ENCODE measurements around the gene EIF6. TPM values are rescaled to one million over a fixed set of nuclear protein-coding genes. Genes with fewer than 3 reads are reported as not detected.

EIF6 gene
- total RNA-seq, 1 experiment from 2014 or later = 154 TPM

DNA sequence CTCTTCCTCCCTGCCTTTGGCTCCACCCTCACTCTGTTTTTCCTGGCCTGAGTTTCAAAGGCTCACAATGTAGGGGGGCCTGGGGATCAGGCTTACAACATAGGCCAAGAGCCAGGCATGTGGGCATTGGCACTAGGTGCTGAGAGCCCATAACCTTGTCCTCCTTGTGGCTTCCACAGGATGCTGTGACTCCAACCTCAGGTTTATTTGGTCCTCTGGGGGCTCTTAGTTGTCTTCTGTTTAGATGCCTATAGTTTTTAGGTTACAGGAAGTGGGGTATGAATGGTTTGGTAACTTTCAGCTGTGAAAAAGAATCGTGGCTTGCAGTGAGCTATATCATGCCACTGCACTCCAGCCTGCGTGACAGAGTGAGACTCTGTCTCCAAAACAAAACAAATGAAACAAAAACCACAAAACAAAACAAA lies 32.5 kb downstream of the EIF6 start:
- DNase-seq (ENCODE audit: low read depth, low spot score) = no peak
- in situ Hi-C loops (cut with HindIII; ENCODE audit: low pct_unique_long_range_greater_than_20kb, low sequenced_read_pairs) = no loop called here

DNA sequence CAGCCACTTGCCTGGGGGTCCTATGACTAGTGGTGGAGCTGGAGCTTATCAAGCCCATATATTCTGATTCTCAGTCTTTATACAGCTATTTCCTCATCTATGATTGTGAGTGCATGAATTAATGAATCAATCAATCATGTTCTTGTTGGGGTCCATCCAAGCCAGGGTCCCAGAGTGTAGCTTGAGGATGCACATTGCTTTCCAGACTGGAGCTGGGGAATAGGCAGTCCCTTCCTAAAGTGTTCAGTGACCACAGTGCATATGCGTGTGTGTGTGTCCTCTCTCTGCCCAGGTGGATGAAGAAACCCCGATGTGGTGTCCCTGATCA lies 33.0 kb downstream of the EIF6 start:
- in situ Hi-C loops (cut with HindIII; ENCODE audit: low pct_unique_long_range_greater_than_20kb, low sequenced_read_pairs) = no loop called here
- no peak for DNase-seq (ENCODE audit: low read depth, low spot score)

DNA sequence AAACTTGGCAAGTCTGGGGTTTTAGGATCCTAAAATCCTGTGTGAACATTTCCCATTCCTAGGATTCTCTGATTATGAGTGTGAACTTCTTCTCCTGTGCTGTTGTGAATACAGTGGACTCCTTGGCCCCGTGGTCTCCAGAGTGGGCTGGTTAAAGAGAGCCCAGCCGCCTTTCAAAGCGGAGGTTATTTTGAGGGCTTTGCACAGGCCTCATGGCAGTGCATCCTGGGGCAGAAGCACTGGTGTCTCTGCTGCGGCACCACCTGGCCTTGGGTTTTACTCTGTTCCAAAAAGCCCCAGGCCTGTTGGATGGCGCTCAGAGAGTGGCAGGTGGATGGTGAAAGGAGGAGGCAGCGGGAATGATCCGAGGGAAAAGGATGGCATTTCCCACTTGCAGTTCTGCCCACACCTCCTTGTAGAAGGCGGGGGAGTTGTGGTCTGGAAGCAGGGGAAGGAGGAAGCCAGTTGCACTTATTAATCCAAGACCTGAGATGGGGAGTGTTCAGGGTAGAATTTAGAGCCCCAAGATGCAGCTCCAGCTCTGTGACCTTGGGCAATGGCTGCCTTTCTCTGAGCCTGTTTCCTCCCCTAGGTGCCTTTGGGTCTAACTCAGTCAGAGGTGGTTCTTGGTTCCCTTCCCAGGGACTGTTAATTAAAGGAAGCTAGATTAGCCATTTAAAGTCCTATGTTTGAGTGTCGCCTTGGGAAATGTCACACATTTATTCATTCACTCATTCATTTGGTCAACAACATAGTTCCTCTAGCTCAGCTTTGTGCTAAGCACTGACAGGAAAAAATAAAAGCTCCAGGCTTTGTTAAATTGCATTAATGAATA lies 35.7 kb downstream of the EIF6 start:
- in situ Hi-C loops (cut with HindIII; ENCODE audit: low pct_unique_long_range_greater_than_20kb, low sequenced_read_pairs) = no loop called here
- DNase-seq (ENCODE audit: low read depth, low spot score) = no peak

DNA sequence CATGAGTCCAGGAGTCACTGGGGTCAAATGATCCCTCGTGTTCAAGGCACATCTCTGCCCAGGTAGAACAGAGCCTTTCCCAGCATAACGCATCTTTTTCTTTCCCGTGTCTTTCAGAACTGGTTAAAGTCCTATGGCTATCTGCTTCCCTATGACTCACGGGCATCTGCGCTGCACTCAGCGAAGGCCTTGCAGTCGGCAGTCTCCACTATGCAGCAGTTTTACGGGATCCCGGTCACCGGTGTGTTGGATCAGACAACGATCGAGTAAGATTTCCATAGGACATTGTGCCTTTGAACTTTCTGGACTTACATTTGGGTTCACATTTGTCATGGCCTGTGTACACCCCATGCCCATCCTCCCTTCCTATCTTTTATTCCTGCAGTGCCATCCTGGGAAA lies 37.8 kb downstream of the EIF6 start:
- DNase-seq (ENCODE audit: low read depth, low spot score) = no peak
- in situ Hi-C loops (cut with HindIII; ENCODE audit: low pct_unique_long_range_greater_than_20kb, low sequenced_read_pairs) = no loop called here

DNA sequence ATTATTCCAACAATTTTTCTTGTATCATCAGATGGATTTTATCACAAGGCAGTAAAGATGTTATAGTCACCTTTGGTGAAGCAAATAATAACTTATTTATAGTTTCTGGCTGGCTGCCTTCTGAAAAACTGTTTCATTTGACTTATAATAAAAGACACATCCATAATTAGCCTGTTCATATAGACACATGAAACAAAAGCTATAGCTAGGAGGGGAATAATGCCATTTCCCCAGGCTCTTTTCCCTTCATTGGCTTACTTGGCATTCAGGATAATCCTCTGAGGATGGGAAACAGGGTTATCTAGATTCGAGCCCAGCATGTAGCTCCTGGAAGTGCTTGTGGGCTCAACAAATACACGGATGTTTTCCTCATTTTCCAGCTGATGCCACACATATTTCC lies 40.6 kb downstream of the EIF6 start:
- in situ Hi-C loops (cut with HindIII; ENCODE audit: low pct_unique_long_range_greater_than_20kb, low sequenced_read_pairs) = no loop called here
- no peak for DNase-seq (ENCODE audit: low read depth, low spot score)

DNA sequence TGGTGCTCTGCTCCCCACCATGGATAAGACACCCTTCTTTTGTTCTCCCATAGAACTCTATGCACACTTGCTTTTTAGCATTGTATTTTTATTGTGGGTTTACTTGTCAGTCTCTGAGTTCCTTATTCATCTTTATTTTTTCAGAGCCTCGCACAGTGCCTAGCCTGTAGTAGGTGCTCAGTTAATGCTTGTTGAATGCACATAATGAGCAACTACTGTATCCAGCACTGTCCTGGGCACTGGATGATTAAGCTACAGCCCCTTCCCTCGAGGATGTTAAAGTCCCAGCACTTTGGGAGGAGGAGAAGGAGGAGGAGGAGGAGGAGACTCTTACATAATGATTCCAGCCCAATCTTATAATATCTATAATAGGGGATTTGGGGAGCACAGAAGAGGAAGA lies 41.3 kb downstream of the EIF6 start:
- DNase-seq (ENCODE audit: low read depth, low spot score) = no peak
- in situ Hi-C loops (cut with HindIII; ENCODE audit: low pct_unique_long_range_greater_than_20kb, low sequenced_read_pairs) = no loop called here

DNA sequence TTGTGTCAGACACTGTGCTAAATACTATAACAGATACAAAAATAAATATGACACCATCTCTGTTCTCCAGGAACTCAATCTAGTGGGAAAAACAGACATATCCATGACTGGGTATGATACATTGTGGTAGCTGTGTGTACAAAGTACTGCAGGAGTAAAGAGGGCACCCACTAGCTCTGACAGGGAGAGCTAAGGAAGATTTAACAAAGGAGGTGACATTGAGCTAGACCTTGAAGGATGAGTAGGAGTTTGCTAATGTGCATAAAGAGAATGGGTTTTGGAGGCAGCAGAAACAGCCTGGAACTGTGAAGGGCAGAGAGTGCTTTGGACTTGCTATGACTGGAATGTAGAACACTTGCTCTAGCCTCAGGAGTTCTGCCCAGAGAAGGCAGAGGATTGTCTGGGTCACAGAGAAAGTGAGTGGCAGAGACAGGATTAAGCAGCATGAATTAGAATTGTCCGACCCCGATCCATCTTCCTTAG lies 43.7 kb downstream of the EIF6 start:
- in situ Hi-C loops (cut with HindIII; ENCODE audit: low pct_unique_long_range_greater_than_20kb, low sequenced_read_pairs) = no loop called here

DNA sequence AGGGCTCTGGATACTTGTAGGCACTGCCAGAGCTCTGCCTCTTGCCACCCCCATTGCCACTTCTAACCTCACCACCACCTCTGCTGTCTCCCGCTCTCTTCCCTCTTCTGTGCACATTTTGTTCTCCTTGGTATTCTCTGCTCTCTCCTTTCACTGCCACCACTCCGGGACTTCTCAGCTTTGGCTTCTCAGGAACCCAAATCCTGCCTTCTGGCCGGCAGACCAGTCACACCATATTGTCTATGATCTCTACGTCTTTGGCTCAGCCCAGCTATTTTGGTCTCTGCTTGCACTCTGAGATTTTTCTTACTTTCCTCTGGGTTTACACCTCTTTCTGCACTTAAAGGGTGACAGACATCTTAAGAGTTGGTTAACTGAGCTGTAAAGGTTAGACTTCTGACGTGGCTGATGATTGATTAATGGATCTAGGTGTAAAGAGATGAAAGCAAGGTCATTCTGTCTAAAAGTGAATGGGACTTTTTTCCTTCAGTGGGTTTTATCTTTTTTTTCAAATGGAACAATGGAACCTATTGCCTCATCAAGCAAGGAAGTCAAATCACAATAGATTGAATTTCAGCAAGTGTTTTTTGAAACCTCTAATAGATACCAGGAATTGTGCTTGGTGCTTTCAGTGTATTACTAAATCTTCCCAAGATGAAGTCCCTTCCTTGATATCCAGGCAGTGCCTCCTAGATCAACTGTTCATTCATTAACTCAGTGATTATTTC lies 44.3 kb downstream of the EIF6 start:
- in situ Hi-C loops (cut with HindIII; ENCODE audit: low pct_unique_long_range_greater_than_20kb, low sequenced_read_pairs) = no loop called here

More for the DNA sequence above, 43.7 kb downstream of the EIF6 start:
- DNase-seq (ENCODE audit: low read depth, low spot score) = no peak

DNA sequence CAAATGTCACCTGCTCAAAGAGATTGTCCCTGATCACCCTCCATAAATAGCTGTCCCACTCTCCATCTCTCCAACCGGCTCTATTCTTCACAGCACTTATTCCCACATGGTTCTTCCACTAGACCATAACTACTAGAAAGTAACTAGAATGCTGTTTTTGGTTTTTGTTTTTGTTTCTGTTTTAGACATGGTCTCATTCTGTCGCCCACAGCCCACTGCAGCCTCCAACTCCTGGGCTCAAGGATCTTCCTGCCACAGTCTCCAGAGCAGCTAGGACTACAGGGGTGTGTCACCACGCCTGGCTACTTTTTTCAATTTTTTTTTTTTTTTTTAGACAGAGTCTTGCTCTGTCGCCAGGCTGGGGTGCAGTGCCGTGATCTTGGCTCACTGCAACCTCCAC lies 45.8 kb downstream of the EIF6 start:
- in situ Hi-C loops (cut with HindIII; ENCODE audit: low pct_unique_long_range_greater_than_20kb, low sequenced_read_pairs) = no loop called here
- no peak for DNase-seq (ENCODE audit: low read depth, low spot score)

More for the DNA sequence above, 44.3 kb downstream of the EIF6 start:
- no peak for DNase-seq (ENCODE audit: low read depth, low spot score)

DNA sequence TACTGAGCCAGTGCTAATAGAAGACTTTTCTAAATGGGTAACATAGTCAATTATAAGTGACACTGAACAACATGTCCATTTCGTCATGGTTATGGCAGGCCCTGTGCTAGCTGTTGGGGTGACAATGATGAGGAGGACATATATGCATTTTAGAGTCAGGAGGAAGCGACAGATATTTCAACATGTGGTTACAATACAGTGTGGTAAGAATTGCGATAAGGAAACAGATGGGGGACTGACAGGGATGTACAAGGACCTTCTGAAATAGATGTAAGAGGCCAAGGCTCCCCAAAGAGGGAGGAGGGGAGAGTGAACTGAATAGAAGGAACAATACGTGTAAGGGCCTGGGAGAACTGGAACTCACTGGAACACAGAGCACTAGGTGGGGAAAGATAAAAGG lies 46.4 kb downstream of the EIF6 start:
- DNase-seq (ENCODE audit: low read depth, low spot score) = no peak
- in situ Hi-C loops (cut with HindIII; ENCODE audit: low pct_unique_long_range_greater_than_20kb, low sequenced_read_pairs) = no loop called here

DNA sequence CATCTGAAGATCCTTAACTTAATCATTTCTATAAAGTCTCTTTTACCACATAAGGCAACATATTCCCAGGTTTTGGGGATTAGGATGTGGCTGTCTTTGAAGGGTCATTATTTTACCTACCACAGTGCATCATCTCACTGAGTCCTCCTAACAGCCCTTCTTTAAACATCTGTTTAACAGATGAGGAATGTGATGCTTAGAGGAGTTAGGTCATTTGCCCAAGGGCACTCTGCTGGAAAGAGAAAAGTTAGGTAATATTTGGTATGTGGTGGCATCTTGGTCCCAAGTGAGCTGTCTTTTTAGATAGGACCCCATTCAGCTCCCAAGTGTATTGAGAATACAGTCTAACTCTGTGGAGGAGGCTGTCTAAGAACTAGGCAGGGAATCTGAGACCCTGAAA lies 47.1 kb downstream of the EIF6 start:
- DNase-seq (ENCODE audit: low read depth, low spot score) = no peak
- in situ Hi-C loops (cut with HindIII; ENCODE audit: low pct_unique_long_range_greater_than_20kb, low sequenced_read_pairs) = no loop called here

DNA sequence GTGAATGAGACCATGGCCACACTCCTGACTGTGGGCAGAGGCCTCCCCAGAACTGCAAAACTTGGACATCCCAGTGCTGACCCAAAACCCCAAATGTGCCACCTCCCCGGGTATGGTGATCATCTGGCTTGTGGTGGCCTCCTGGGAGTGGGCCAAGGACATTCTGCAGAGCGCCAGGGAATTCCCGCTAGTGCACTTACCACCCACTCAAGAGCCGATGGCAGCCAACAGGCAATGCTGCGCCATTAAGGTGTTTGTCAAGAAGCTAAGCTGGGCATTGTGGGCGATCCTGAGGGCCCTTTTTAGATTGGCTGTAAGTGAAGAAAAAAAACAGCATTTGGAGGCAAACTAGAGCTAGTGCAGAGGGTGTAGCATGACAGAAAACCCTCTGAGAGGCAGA lies 48.7 kb downstream of the EIF6 start:
- in situ Hi-C loops (cut with HindIII; ENCODE audit: low pct_unique_long_range_greater_than_20kb, low sequenced_read_pairs) = no loop called here
- DNase-seq (ENCODE audit: low read depth, low spot score) = no peak

DNA sequence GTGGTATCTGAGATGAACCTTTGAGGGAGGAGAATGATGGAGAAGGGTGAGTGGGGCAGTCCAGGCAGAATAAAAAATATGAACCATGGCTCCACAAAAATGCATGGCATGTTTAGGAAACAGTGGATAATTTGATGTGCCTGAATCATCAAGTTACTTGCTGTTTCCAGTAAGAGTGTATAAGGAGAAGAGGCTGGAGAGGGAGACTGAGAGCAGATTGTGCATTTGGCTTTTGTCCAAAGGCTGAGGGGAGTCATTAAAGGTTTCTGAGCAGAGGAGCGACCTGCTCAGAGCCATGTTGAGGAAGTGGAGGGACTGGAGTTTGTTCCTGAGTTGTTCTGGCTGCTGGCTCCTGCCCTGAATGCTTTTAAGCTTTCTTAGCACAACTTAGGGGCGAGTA lies 52.0 kb downstream of the EIF6 start:
- no peak for DNase-seq (ENCODE audit: low read depth, low spot score)

More for the DNA sequence above, 52.0 kb downstream of the EIF6 start:
- in situ Hi-C loops (cut with HindIII; ENCODE audit: low pct_unique_long_range_greater_than_20kb, low sequenced_read_pairs) = no loop called here

Other genes with a start within 250 kb of the EIF6 start
- 32.8 and 34.8 TPM in 2 replicates for gene TRPC4AP, start 192.0 kb downstream of the EIF6 start, total RNA-seq (2014; rRNA removed; shearing (Covaris generic))
- 94.9 and 103 TPM in 2 replicates for gene EDEM2, start 137.4 kb downstream of the EIF6 start, total RNA-seq (2014; rRNA removed; shearing (Covaris generic))
- gene PROCR, start 112.7 kb downstream of the EIF6 start, total RNA-seq (2014; rRNA removed; shearing (Covaris generic)) = 41.0 and 45.2 TPM in 2 replicates
- gene MMP24, start 58.1 kb downstream of the EIF6 start, total RNA-seq (2014; rRNA removed; shearing (Covaris generic)) = 0.24 and 0.32 TPM in 2 replicates
- 13.2 and 16.1 TPM in 2 replicates for gene MMP24OS, start 6.7 kb downstream of the EIF6 start, total RNA-seq (2014; rRNA removed; shearing (Covaris generic))
- gene FAM83C, start 7.7 kb upstream of the EIF6 start, total RNA-seq (2014; rRNA removed; shearing (Covaris generic)) = not detected in 2 replicates
- 37.8 and 42.9 TPM in 2 replicates for gene UQCC1, start 127.2 kb upstream of the EIF6 start, total RNA-seq (2014; rRNA removed; shearing (Covaris generic))
- gene GDF5, start 153.5 kb upstream of the EIF6 start, total RNA-seq (2014; rRNA removed; shearing (Covaris generic)) = not detected in 2 replicates
- 36.5 and 39.3 TPM in 2 replicates for gene CEP250, start 170.8 kb upstream of the EIF6 start, total RNA-seq (2014; rRNA removed; shearing (Covaris generic))
- gene C20orf173, start 244.9 kb upstream of the EIF6 start, total RNA-seq (2014; rRNA removed; shearing (Covaris generic)) = not detected in 2 replicates

Measured in SK-MEL-5 (cell line).